Fibroblast of the aortic adventitia (primary cell): ENCODE measurements around the gene DRP2. TPM values are rescaled to one million over a fixed set of nuclear protein-coding genes. Genes with fewer than 3 reads are reported as not detected.

Experiments
- DNase-seq: peaks from one replicate; pipeline ENCODE4 v3.0.0-alpha.2; 2010; ENCODE audit warnings: low read depth
- H3K4me3 ChIP-seq: 2 replicates; pipeline ENCODE4 v1.5.1; 2011; ENCODE audit warnings: low read depth, mild to moderate bottlenecking, control low read depth, low read length, moderate library complexity
- small RNA-seq: library from RNA; depleted of rRNA; stranded (forward); fragments of <200 nt; gene quantifications from one replicate; pipeline ENCODE3, GENCODE V24; 2012
- total RNA-seq: library from RNA; depleted of rRNA; stranded (reverse); fragments of >200 nt; gene quantifications from 2 replicates; pipeline ENCODE4 v1.2.3, GENCODE V29; 2012; ENCODE audit warnings: low replicate concordance
- TF ChIP-seq, protein P1 (sequence below): IDR thresholded peaks from 2 replicates; pipeline ENCODE4 v1.5.1; 2011; ENCODE audit warnings: mild to moderate bottlenecking, low read length, control low read depth, inconsistent platforms; ENCODE audit not compliant: insufficient read depth

The DRP2 gene
- total RNA-seq, 1 donor = 1.8 TPM

DNA sequence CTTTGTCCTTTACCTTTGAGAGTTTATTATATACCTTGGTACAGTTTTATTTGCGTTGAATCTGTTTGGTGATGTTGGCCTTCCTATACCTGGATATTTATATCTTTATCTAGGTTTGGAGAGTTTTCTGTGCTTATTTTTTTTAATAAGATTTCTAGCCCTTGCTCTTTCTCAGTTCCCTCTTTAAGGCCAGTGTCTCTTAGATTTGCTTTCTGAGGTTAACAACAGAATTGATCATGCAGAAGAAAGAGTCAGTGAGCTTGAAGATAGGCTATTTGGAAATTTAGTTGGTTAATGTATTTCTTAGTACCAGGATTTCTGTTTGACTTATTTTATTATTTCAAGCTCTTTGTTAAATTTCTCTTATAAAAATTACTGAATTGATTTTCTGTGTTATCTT, 84.2 kb downstream of the DRP2 start:
- no peak for DNase-seq
- no peak overlapping the region for H3K4me3 ChIP-seq
- TF ChIP-seq, protein P1, sequence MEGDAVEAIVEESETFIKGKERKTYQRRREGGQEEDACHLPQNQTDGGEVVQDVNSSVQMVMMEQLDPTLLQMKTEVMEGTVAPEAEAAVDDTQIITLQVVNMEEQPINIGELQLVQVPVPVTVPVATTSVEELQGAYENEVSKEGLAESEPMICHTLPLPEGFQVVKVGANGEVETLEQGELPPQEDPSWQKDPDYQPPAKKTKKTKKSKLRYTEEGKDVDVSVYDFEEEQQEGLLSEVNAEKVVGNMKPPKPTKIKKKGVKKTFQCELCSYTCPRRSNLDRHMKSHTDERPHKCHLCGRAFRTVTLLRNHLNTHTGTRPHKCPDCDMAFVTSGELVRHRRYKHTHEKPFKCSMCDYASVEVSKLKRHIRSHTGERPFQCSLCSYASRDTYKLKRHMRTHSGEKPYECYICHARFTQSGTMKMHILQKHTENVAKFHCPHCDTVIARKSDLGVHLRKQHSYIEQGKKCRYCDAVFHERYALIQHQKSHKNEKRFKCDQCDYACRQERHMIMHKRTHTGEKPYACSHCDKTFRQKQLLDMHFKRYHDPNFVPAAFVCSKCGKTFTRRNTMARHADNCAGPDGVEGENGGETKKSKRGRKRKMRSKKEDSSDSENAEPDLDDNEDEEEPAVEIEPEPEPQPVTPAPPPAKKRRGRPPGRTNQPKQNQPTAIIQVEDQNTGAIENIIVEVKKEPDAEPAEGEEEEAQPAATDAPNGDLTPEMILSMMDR = no peak

Small RNAs within 50 kb of the gene (small RNA-seq; reads per million reads assigned to genes)
- 0.83 reads per million, percentile 22 among the genes with 10 or more reads in this experiment for gene Z70280.1

Other genes starting within 250 kb of the DRP2 start
- 13.6 and 18.3 TPM in 2 replicates for gene TRMT2B, start 167.7 kb upstream of the DRP2 start, total RNA-seq
- 2.5 and 14.4 TPM in 2 replicates for gene TMEM35A, start 140.9 kb upstream of the DRP2 start, total RNA-seq
- 4.3 and 23.4 TPM in 2 replicates for gene CENPI, start 121.6 kb upstream of the DRP2 start, total RNA-seq
- gene TAF7L, start 71.5 kb downstream of the DRP2 start, total RNA-seq = 0.63 and 0.98 TPM in 2 replicates
- gene TIMM8A, start 129.0 kb downstream of the DRP2 start, total RNA-seq = 3.2 and 8.8 TPM in 2 replicates
- not detected in 2 replicates for gene BTK, start 166.4 kb downstream of the DRP2 start, total RNA-seq
- 1,088 and 1,131 TPM in 2 replicates for gene RPL36A, start 171.2 kb downstream of the DRP2 start, total RNA-seq
- gene GLA, start 188.1 kb downstream of the DRP2 start, total RNA-seq = 18.8 and 19.6 TPM in 2 replicates
- 66.2 and 161 TPM in 2 replicates for gene HNRNPH2, start 188.4 kb downstream of the DRP2 start, total RNA-seq